Smooth muscle cell (in vitro differentiated cells): ENCODE results near the gene CNTN1. TPM values are rescaled to one million over a fixed set of nuclear protein-coding genes. Genes with fewer than 3 reads are reported as not detected.

Source experiments
- DNase-seq: peaks from one replicate; lab custom pipeline; 2025; ENCODE audit not compliant: unreplicated experiment; lab: John Stamatoyannopoulos, UW
- H2AFZ ChIP-seq: fragments of 200-600 bp; sonication (generic); 2 replicates; pipeline ENCODE4 v1.6.0; 2016; ENCODE audit warnings: antibody characterized with exemption, low read depth, mild to moderate bottlenecking
- H3F3A ChIP-seq: fragments of 200-600 bp; sonication (generic); 2 replicates; pipeline ENCODE4 v1.6.0; 2017; ENCODE audit warnings: antibody characterized with exemption, low read depth
- H3K27ac ChIP-seq: fragments of 200-600 bp; sonication (generic); 2 replicates; pipeline ENCODE4 v1.5.1; 2016; ENCODE audit warnings: low read depth, mild to moderate bottlenecking
- H3K27me3 ChIP-seq: fragments of 200-600 bp; sonication (generic); 2 replicates; pipeline ENCODE4 v1.6.1; 2016; ENCODE audit warnings: low read depth, mild to moderate bottlenecking
- H3K36me3 ChIP-seq: fragments of 200-600 bp; sonication (generic); 2 replicates; pipeline ENCODE4 v1.5.1; 2016; ENCODE audit warnings: low read depth
- H3K4me1 ChIP-seq: fragments of 200-600 bp; sonication (generic); 2 replicates; pipeline ENCODE4 v1.5.1; 2016; ENCODE audit warnings: low read depth
- H3K4me2 ChIP-seq: fragments of 200-600 bp; sonication (generic); 2 replicates; pipeline ENCODE4 v1.6.0; 2016; ENCODE audit warnings: mild to moderate bottlenecking
- H3K4me3 ChIP-seq: fragments of 200-600 bp; sonication (generic); 2 replicates; pipeline ENCODE4 v1.5.1; 2016; ENCODE audit warnings: mild to moderate bottlenecking
- H3K79me2 ChIP-seq: fragments of 200-600 bp; sonication (generic); 2 replicates; pipeline ENCODE4 v1.6.0; 2016; ENCODE audit warnings: low read depth, mild to moderate bottlenecking
- H3K9ac ChIP-seq: fragments of 200-600 bp; sonication (generic); 2 replicates; pipeline ENCODE4 v1.6.0; 2016; ENCODE audit warnings: low read depth
- H3K9me3 ChIP-seq: fragments of 200-600 bp; sonication (generic); replicated peaks from 2 replicates; pipeline ENCODE4 v1.5.1; 2016; ENCODE audit warnings: low read depth
- H4K20me1 ChIP-seq: fragments of 200-600 bp; sonication (generic); 2 replicates; pipeline ENCODE4 v1.6.0; 2016; ENCODE audit warnings: low read depth
- CTCF ChIP-seq: fragments of 200-600 bp; sonication (generic); IDR thresholded peaks from 2 replicates; pipeline ENCODE4 v1.5.1; 2017; ENCODE audit warnings: borderline replicate concordance, mild to moderate bottlenecking, antibody characterized with exemption; ENCODE audit not compliant: insufficient read depth, poor library complexity, severe bottlenecking
- WGBS: methylation state at CpG from one replicate; pipeline ENCODE4 v1.1.7; 2016; ENCODE audit warnings: low lambda C conversion rate; 5-methylcytosine and 5-hydroxymethylcytosine counted together
- polyA plus RNA-seq: library from polyadenylated mRNA; unstranded; fragments of >200 nt; fragmentation: Nextera tagmentation; extraction: Ambion mirVana; gene quantifications from 2 replicates; pipeline ENCODE4 v1.2.1, GENCODE V29; 2016
- total RNA-seq: library from RNA; depleted of rRNA; stranded (reverse); fragments of >200 nt; gene quantifications from 2 replicates; pipeline ENCODE4 v1.2.3, GENCODE V29; 2014

Gene CNTN1
- total and polyA plus RNA-seq, 2 experiments from 2014 or later: 0.37 to 0.94 TPM

DNA sequence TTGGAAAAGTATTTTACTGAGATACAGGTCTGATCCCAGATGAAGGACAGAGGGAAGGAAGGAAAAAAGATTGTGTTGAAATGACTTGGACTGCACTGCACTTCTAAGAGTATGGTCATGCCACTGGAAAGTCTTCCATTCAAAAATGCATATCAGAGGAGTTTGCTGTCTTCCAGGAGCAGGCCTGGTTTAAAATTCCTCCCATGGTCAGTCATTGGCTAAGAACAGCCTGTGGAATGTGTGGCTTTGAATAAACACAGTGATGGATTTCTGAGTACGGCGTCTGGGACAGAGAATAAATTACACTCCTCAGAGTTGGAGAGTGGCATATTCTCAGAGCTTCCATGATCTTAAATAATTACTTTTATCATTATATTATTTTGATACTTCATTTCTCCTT is 250.1 kb downstream of the CNTN1 start:
- WGBS: 6% methylated on average over 2 of the region's 2 CpGs
- TF ChIP-seq CTCF: no peak

GRCh38 chr12:40945772-40946171 is 253.5 kb downstream of the CNTN1 start:
- Histone ChIP-seq H3K36me3 (no peaks in the 10 kb centered on the region), H2AFZ (no peak overlapping the region), H3F3A (peaks cover 4% of the 10 kb centered on the region), H3K4me3 (no peak overlapping the region), H3K79me2 (no peaks in the 10 kb centered on the region), H3K4me1 (peaks cover 5% of the 10 kb centered on the region), H3K9me3 (no peaks in the 10 kb centered on the region), H3K9ac (no peak overlapping the region), H3K27ac (no peak overlapping the region), H3K4me2 (no peak overlapping the region), H3K27me3 (no peaks in the 10 kb centered on the region), H4K20me1 (no peaks in the 10 kb centered on the region)
- no peak for TF ChIP-seq CTCF
- DNase-seq: no peak
- WGBS: 86% methylated on average over 2 of the region's 2 CpGs

More for the DNA sequence above, 250.1 kb downstream of the CNTN1 start:
- peaks cover 4% of the 10 kb centered on the region for H3F3A ChIP-seq
- peaks cover 5% of the 10 kb centered on the region for H3K4me1 ChIP-seq
- DNase-seq: no peak
- H3K36me3 ChIP-seq: no peaks in the 10 kb centered on the region
- no peak overlapping the region for H3K9ac ChIP-seq
- no peak overlapping the region for H2AFZ ChIP-seq
- no peaks in the 10 kb centered on the region for H3K9me3 ChIP-seq
- no peak overlapping the region for H3K4me3 ChIP-seq
- no peak overlapping the region for H3K27ac ChIP-seq
- peak overlapping the region; percentile 58 for H3K4me2 ChIP-seq
- H3K27me3 ChIP-seq: no peaks in the 10 kb centered on the region
- no peaks in the 10 kb centered on the region for H4K20me1 ChIP-seq
- H3K79me2 ChIP-seq: no peaks in the 10 kb centered on the region

GRCh38 chr12:40946612-40947194 is 254.5 kb downstream of the CNTN1 start:
- H2AFZ ChIP-seq: no peak overlapping the region
- no peak overlapping the region for H3K4me3 ChIP-seq
- TF ChIP-seq CTCF: peak; percentile 72
- no peak overlapping the region for H3K4me2 ChIP-seq
- no peak for DNase-seq
- H3K27ac ChIP-seq: no peak overlapping the region
- no peaks in the 10 kb centered on the region for H3K36me3 ChIP-seq
- no peaks in the 10 kb centered on the region for H3K9me3 ChIP-seq
- peaks cover 4% of the 10 kb centered on the region for H3F3A ChIP-seq
- peaks cover 5% of the 10 kb centered on the region for H3K4me1 ChIP-seq
- H4K20me1 ChIP-seq: no peaks in the 10 kb centered on the region
- no peak overlapping the region for H3K9ac ChIP-seq
- H3K79me2 ChIP-seq: no peaks in the 10 kb centered on the region
- no peaks in the 10 kb centered on the region for H3K27me3 ChIP-seq
- WGBS: 0% methylated on average over 1 of the region's 1 CpG

DNA sequence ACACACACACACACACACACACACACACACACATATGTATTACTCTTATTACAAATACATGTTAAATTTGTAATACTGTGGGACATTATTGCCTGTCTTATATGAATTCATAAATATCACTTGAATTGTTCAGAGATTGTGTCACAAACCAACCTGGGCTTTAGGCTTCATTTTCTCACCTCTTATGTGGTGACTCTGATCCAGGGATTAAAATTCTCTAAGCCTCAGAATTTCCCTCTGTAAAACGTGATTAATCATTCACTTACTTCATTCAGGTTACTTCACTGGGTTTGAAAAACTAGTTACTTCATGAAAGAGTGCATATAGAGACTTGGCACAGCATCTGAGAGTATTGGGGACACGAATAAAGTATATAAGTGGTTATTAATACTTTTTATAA is 255.6 kb downstream of the CNTN1 start:
- Histone ChIP-seq H3K4me1 (no peaks in the 10 kb centered on the region), H3K27me3 (no peaks in the 10 kb centered on the region), H2AFZ (no peak overlapping the region), H3K4me3 (no peak overlapping the region), H3F3A (no peaks in the 10 kb centered on the region), H3K36me3 (no peaks in the 10 kb centered on the region), H3K79me2 (no peaks in the 10 kb centered on the region), H3K27ac (peak overlapping the region; percentile 19), H3K9ac (no peak overlapping the region), H4K20me1 (no peaks in the 10 kb centered on the region), H3K4me2 (peak overlapping the region; percentile 17), H3K9me3 (no peaks in the 10 kb centered on the region)
- 42% methylated on average over 2 of the region's 2 CpGs for WGBS
- no peak for DNase-seq
- no peak for TF ChIP-seq CTCF
